NCI-H2196 (cell line): ENCODE results near the gene MTFR1L.
A peak's percentile ranks its signal among the peaks of the same experiment; 100 is the strongest.
"Not testable (repeated sequence)": the region's sequence is repeated elsewhere in the genome, so short reads cannot be mapped to it uniquely, and the experiment has no call there.

ENCODE experiments used
- DNase-seq: peaks from one replicate; lab custom pipeline; 2025; ENCODE audit not compliant: unreplicated experiment; lab: John Stamatoyannopoulos, UW

Gene MTFR1L

GRCh38 chr1:25821630-25822091, 1.9 kb downstream of the MTFR1L start:
- DNase-seq: peak; percentile 32

GRCh38 chr1:25825605-25826004, 5.9 kb downstream of the MTFR1L start:
- no peak for DNase-seq

GRCh38 chr1:25826571-25826970, 6.8 kb downstream of the MTFR1L start:
- DNase-seq: no peak

- no peak for DNase-seq
Measured at GRCh38 chr1:25828491-25828890, 8.7 kb downstream of the MTFR1L start.

- DNase-seq: no peak
Measured at GRCh38 chr1:25829046-25829445, 9.3 kb downstream of the MTFR1L start.

GRCh38 chr1:25831569-25832196, 11.9 kb downstream of the MTFR1L start:
- no peak for DNase-seq

- DNase-seq: no peak
Measured at GRCh38 chr1:25832336-25833037, 12.7 kb downstream of the MTFR1L start.

GRCh38 chr1:25833158-25833557, 13.4 kb downstream of the MTFR1L start:
- DNase-seq: no peak

GRCh38 chr1:25834894-25835293, 15.1 kb downstream of the MTFR1L start:
- DNase-seq: no peak

GRCh38 chr1:25836695-25837094, 16.9 kb downstream of the MTFR1L start:
- DNase-seq: no peak

GRCh38 chr1:25837262-25837875, 17.6 kb downstream of the MTFR1L start:
- DNase-seq: peak; percentile 36

- not testable (repeated sequence) for DNase-seq
Measured at GRCh38 chr1:25839808-25840207, 20.1 kb downstream of the MTFR1L start.

GRCh38 chr1:25843483-25843882, 23.7 kb downstream of the MTFR1L start:
- DNase-seq: no peak

GRCh38 chr1:25844536-25845337, 25.0 kb downstream of the MTFR1L start:
- no peak for DNase-seq

- DNase-seq: no peak
Measured at GRCh38 chr1:25845664-25846063, 25.9 kb downstream of the MTFR1L start.

- no peak for DNase-seq
Measured at GRCh38 chr1:25847929-25848328, 28.2 kb downstream of the MTFR1L start.

GRCh38 chr1:25848531-25848930, 28.8 kb downstream of the MTFR1L start:
- DNase-seq: no peak

GRCh38 chr1:25854554-25854953, 34.8 kb downstream of the MTFR1L start:
- DNase-seq: peak; percentile 70

- no peak for DNase-seq
Measured at GRCh38 chr1:25856856-25857255, 37.1 kb downstream of the MTFR1L start.

GRCh38 chr1:25858494-25858893, 38.7 kb downstream of the MTFR1L start:
- DNase-seq: no peak
